Measurements from ENCODE around the gene ORAI3.

Gene ORAI3

GRCh38 chr16:30947859-30948666 lies 805 bp upstream of the ORAI3 start:
- DNase-seq (ENCODE audit: low spot score) = peak; percentile 91

- no peak for DNase-seq (ENCODE audit: low spot score)
These were observed 1.0 kb downstream of the ORAI3 start for GRCh38 chr16:30949650-30950515.

- DNase-seq (ENCODE audit: low spot score) = no peak
These were observed 1.7 kb downstream of the ORAI3 start for GRCh38 chr16:30950516-30951065.

- DNase-seq (ENCODE audit: low spot score) = no peak
These were observed 2.3 kb downstream of the ORAI3 start for GRCh38 chr16:30951193-30951592.

- no peak for DNase-seq (ENCODE audit: low spot score)
These were observed 2.9 kb downstream of the ORAI3 start for GRCh38 chr16:30951750-30952149.

GRCh38 chr16:30953111-30953510 lies 4.2 kb downstream of the ORAI3 start:
- no peak for DNase-seq (ENCODE audit: low spot score)

GRCh38 chr16:30953511-30954124 lies 4.8 kb downstream of the ORAI3 start:
- DNase-seq (ENCODE audit: low spot score) = peak; percentile 70

- DNase-seq (ENCODE audit: low spot score) = no peak
These were observed 6.1 kb downstream of the ORAI3 start for GRCh38 chr16:30954993-30955392.

GRCh38 chr16:30956601-30957455 lies 8.0 kb downstream of the ORAI3 start:
- peak; percentile 73 for DNase-seq (ENCODE audit: low spot score)

GRCh38 chr16:30957456-30958174 lies 8.7 kb downstream of the ORAI3 start, which contains the start of gene SETD1A:
Gene SETD1A (plus strand): TSS chr16:30957754. CDS start chr16:30958732, 978 bp downstream.
- peak; percentile 93 for DNase-seq (ENCODE audit: low spot score)

- DNase-seq (ENCODE audit: low spot score) = peak; percentile 28
These were observed 9.6 kb downstream of the ORAI3 start for GRCh38 chr16:30958175-30959079.

GRCh38 chr16:30961384-30961783 lies 12.5 kb downstream of the ORAI3 start:
- DNase-seq (ENCODE audit: low spot score) = no peak

- DNase-seq (ENCODE audit: low spot score) = no peak
These were observed 15.2 kb downstream of the ORAI3 start for GRCh38 chr16:30963925-30964511.

GRCh38 chr16:30964574-30965226 lies 15.8 kb downstream of the ORAI3 start:
- no peak for DNase-seq (ENCODE audit: low spot score)

GRCh38 chr16:30965436-30965835 lies 16.6 kb downstream of the ORAI3 start:
- DNase-seq (ENCODE audit: low spot score) = no peak

GRCh38 chr16:30966033-30966619 lies 17.3 kb downstream of the ORAI3 start:
- DNase-seq (ENCODE audit: low spot score) = no peak

GRCh38 chr16:30967795-30968194 lies 18.9 kb downstream of the ORAI3 start:
- DNase-seq (ENCODE audit: low spot score) = no peak

GRCh38 chr16:30969246-30969842 lies 20.5 kb downstream of the ORAI3 start:
- no peak for DNase-seq (ENCODE audit: low spot score)

All from putamen (tissue), 1 donor.